ENCODE results near the gene DUX4.
"Not testable (repeated sequence)": the region's sequence is repeated elsewhere in the genome, so short reads cannot be mapped to it uniquely, and the experiment has no call there.

The DUX4 gene

GRCh38 chr4:190173428-190173827 is at the start of gene DUX4:
TSS of gene DUX4 (plus strand) at chr4:190173774. CDS start at chr4:190173774, 0 bp downstream.
- DNase-seq (ENCODE audit: low read depth): not testable (repeated sequence)

- not testable (repeated sequence) for DNase-seq (ENCODE audit: low read depth)
These were observed 1.9 kb downstream of the DUX4 start for GRCh38 chr4:190175436-190175835.

- not testable (repeated sequence) for DNase-seq (ENCODE audit: low read depth)
These were observed 4.4 kb downstream of the DUX4 start for GRCh38 chr4:190177727-190178605.

GRCh38 chr4:190178606-190178990 is 5.0 kb downstream of the DUX4 start:
- not testable (repeated sequence) for DNase-seq (ENCODE audit: low read depth)

GRCh38 chr4:190179030-190179739 is 5.6 kb downstream of the DUX4 start:
- DNase-seq (ENCODE audit: low read depth): not testable (repeated sequence)

- not testable (repeated sequence) for DNase-seq (ENCODE audit: low read depth)
These were observed 6.1 kb downstream of the DUX4 start for GRCh38 chr4:190179740-190180094.

- not testable (repeated sequence) for DNase-seq (ENCODE audit: low read depth)
These were observed 7.4 kb downstream of the DUX4 start for GRCh38 chr4:190180947-190181346.

- DNase-seq (ENCODE audit: low read depth): not testable (repeated sequence)
These were observed 8.0 kb downstream of the DUX4 start for GRCh38 chr4:190181481-190182100.

GRCh38 chr4:190203510-190203909 is 29.9 kb downstream of the DUX4 start:
- DNase-seq (ENCODE audit: low read depth): not testable (repeated sequence)
